Stimulated activated CD8-positive, alpha-beta memory T cell treated with anti-CD3 and anti-CD28 coated beads, Interleukin-4, amount 100 ng/mL, for 24 hours (primary cell): Measurements from ENCODE around the gene SATL1.
"Not testable (repeated sequence)": the region's sequence is repeated elsewhere in the genome, so short reads cannot be mapped to it uniquely, and the experiment has no call there.

ENCODE experiments used
- DNase-seq: peaks from one replicate; pipeline ENCODE4 v3.0.0-alpha.2; 2020; ENCODE audit warnings: low read depth

SATL1 gene

DNA sequence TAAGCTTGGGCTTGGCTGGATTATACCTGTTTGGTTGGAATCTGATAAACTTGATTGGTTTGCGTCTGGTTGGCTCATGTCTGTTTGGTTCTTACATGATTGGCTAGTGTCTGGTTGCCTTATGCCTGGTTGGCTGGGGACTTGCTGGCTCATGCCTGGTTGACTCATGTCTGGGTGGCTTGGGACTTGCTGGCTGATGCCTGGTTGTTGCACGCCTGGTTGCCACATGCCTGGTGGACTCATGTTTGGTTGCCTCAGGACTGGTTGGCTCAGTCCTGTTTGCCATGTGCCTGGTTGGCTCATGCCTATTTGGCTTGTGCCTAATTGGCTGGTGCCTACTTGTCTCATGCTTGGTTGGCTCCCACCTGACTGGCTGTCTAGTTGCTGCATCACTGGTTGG is 135.4 kb downstream of the SATL1 start:
- DNase-seq = no peak

DNA sequence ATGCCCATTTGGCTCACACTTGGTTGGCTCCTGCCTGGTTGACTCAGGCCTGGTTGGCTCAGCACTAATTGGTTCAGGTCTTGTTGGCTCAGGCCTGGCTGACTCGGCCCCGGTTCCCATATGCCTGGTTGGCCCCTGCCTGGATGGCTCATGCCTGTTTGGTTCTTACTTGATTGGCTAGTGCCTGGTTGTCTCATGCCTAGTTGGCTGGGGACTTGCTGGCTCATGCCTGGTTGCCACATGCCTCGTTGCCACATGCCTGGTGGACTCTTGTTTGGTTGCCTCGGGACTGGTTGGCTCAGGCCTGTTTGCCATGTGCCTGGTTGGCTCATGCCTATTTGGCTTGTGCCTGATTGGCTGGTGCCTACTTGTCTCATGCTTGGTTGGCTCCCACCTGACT is 136.2 kb downstream of the SATL1 start:
- no peak for DNase-seq

- DNase-seq = no peak
Measured at GRCh38 chrX:85089321-85089840, 154.2 kb downstream of the SATL1 start.

GRCh38 chrX:85084770-85085393 is 158.7 kb downstream of the SATL1 start:
- DNase-seq = no peak

GRCh38 chrX:85077247-85077646 is 166.3 kb downstream of the SATL1 start:
- DNase-seq = not testable (repeated sequence)

GRCh38 chrX:85065512-85066198 is 177.9 kb downstream of the SATL1 start:
- DNase-seq = no peak

GRCh38 chrX:85052636-85053343 is 190.8 kb downstream of the SATL1 start:
- no peak for DNase-seq

GRCh38 chrX:85052205-85052604 is 191.4 kb downstream of the SATL1 start:
- no peak for DNase-seq

GRCh38 chrX:85051627-85052026 is 192.0 kb downstream of the SATL1 start:
- no peak for DNase-seq
